T-helper 9 cell (primary cell): ENCODE data around the gene SLC14A1.
A peak's percentile ranks its signal among the peaks of the same experiment; 100 is the strongest.

Experiments used
- DNase-seq: peaks from one replicate; pipeline ENCODE4 v3.0.0-alpha.2; 2020

The SLC14A1 gene

GRCh38 chr18:45760462-45761036 lies 36.6 kb downstream of the SLC14A1 start:
- DNase-seq, result no peak

- DNase-seq, result no peak
Observed at GRCh38 chr18:45761512-45762114, 37.6 kb downstream of the SLC14A1 start.

GRCh38 chr18:45764000-45764686 lies 40.2 kb downstream of the SLC14A1 start:
- no peak for DNase-seq

GRCh38 chr18:45765796-45766195 lies 41.8 kb downstream of the SLC14A1 start:
- DNase-seq, result no peak

GRCh38 chr18:45771587-45772480 lies 47.9 kb downstream of the SLC14A1 start:
- no peak for DNase-seq

GRCh38 chr18:45774065-45774521 lies 50.1 kb downstream of the SLC14A1 start:
- no peak for DNase-seq

GRCh38 chr18:45775241-45775676 lies 51.3 kb downstream of the SLC14A1 start:
- peak; percentile 23 for DNase-seq

GRCh38 chr18:45775743-45776142 lies 51.8 kb downstream of the SLC14A1 start:
- no peak for DNase-seq

GRCh38 chr18:45777393-45777792 lies 53.4 kb downstream of the SLC14A1 start:
- DNase-seq, result no peak

GRCh38 chr18:45780568-45780967 lies 56.6 kb downstream of the SLC14A1 start:
- DNase-seq, result no peak

GRCh38 chr18:45782662-45783061 lies 58.7 kb downstream of the SLC14A1 start:
- DNase-seq, result no peak

- DNase-seq, result no peak
Observed at GRCh38 chr18:45783097-45784075, 59.4 kb downstream of the SLC14A1 start.

- DNase-seq, result no peak
Observed at GRCh38 chr18:45785134-45785533, 61.2 kb downstream of the SLC14A1 start.

GRCh38 chr18:45786941-45787340 lies 63.0 kb downstream of the SLC14A1 start:
- no peak for DNase-seq

GRCh38 chr18:45787346-45787745 lies 63.4 kb downstream of the SLC14A1 start:
- DNase-seq, result no peak

- DNase-seq, result no peak
Observed at GRCh38 chr18:45788861-45789260, 64.9 kb downstream of the SLC14A1 start.

GRCh38 chr18:45792506-45793263 lies 68.7 kb downstream of the SLC14A1 start:
- DNase-seq, result no peak

- no peak for DNase-seq
Observed at GRCh38 chr18:45793264-45793965, 69.4 kb downstream of the SLC14A1 start.

GRCh38 chr18:45801416-45802004 lies 77.5 kb downstream of the SLC14A1 start:
- DNase-seq, result no peak
